Measurements from ENCODE around the gene TSPAN9.

- TF ChIP-seq POLR2A (IDR thresholded peaks at IDR 0.05; ENCODE audit: low read depth) (no peak), CTCF (IDR thresholded peaks at IDR 0.05) (no peak), POLR2AphosphoS5 (IDR thresholded peaks at IDR 0.05) (peak; percentile 73 to 92), EP300 (IDR thresholded peaks at IDR 0.05) (no peak)
Measured at GRCh38 chr12:3252450-3252891, 175.3 kb downstream of the TSPAN9 start.
